GM18498 (cell line): ENCODE results near the gene TTLL8.
A peak's percentile ranks its signal among the peaks of the same experiment; 100 is the strongest.

Experiments used
- ATAC-seq: cut with Tn5 transposase; IDR thresholded peaks from one replicate; pipeline ENCODE4 v1.9.1; 2021; ENCODE audit warnings: mild to moderate bottlenecking, moderate library complexity; ENCODE audit not compliant: unreplicated experiment

Gene TTLL8

GRCh38 chr22:50022171-50022819 lies 35.8 kb downstream of the TTLL8 start:
- ATAC-seq, result no peak

- no peak for ATAC-seq
These were observed 37.5 kb downstream of the TTLL8 start for GRCh38 chr22:50020606-50021005.

DNA sequence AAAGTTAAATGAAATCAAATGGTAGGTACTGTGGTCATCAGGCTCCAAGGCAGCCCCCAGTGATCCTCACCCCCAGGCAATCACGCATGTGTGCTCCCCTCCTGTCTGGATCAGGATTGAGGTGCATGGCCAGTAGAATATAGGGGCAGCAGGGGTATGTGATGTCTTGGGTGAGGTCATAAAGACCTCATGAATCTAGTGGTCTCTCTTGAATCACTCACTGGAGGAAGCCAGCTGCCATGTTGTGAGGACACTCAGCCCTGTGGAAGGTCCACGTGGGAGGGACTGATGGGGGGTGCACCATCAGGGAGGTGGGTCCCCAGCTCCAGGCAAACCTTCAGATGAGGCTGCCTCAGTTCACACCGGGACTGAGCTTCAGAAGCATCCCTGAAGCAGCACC lies 38.8 kb downstream of the TTLL8 start:
- ATAC-seq, result no peak

DNA sequence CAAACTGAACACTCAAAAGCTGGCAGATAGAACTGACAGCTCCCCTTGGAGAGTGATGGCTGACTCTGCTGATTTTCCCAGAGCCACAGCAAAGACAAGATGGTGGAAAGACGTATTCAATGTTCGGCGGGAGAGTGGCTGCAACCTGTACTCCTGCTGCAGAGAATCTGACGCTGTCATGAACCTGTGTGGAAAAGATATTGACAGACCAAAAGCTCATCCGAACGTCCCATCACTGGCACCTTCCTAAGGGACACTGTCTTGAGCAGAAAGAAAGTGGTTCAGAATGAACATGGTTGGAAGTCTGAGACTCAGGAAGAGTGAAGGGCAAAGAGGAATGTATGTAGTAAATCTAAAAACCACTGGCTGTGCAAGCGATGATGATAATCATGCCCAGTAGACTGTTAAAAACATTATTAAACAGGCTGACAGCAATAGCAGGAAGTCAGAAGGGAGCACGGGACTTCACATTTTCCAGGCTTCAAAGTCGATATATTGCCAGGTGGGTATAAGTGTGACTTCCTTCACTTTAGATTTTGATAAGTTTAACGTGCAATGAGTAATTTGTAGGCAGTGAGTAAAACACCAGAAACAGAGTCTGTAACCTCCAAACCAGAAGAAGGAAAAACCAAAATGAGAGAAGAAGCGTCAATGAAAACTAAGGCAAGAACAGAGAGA lies 39.4 kb downstream of the TTLL8 start:
- no peak for ATAC-seq

DNA sequence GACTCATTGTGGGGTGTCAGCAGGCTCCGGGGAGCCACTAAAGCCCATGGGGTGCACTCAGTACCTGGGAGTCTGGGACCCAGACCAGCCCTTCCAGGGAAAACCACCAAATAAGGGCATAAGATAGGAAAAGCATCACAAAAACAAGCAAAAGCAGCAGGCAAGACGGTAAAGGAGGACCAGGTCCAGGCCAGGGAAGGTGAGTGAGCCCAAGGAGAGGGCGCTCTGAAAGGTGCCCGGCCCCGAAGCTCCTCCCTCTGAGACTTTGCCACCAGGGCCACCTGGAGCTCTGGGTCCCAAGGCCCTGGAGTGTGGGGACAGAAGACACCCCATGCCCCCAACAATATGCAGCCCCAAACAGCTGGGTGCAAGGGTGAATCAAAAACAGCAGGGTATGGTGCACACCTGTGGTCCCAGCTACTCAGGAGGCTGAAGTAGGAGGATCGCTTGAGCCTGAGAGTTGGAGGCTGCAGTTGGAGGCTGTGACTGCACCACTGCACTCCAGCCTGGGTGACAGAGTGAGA lies 40.3 kb downstream of the TTLL8 start:
- ATAC-seq, result no peak

- ATAC-seq, result peak; percentile 52
These were observed 41.0 kb downstream of the TTLL8 start for GRCh38 chr22:50016988-50017700.

GRCh38 chr22:50016308-50016987 lies 41.6 kb downstream of the TTLL8 start:
- peak; percentile 19 for ATAC-seq

GRCh38 chr22:50015451-50016307 lies 42.4 kb downstream of the TTLL8 start:
- ATAC-seq, result no peak

DNA sequence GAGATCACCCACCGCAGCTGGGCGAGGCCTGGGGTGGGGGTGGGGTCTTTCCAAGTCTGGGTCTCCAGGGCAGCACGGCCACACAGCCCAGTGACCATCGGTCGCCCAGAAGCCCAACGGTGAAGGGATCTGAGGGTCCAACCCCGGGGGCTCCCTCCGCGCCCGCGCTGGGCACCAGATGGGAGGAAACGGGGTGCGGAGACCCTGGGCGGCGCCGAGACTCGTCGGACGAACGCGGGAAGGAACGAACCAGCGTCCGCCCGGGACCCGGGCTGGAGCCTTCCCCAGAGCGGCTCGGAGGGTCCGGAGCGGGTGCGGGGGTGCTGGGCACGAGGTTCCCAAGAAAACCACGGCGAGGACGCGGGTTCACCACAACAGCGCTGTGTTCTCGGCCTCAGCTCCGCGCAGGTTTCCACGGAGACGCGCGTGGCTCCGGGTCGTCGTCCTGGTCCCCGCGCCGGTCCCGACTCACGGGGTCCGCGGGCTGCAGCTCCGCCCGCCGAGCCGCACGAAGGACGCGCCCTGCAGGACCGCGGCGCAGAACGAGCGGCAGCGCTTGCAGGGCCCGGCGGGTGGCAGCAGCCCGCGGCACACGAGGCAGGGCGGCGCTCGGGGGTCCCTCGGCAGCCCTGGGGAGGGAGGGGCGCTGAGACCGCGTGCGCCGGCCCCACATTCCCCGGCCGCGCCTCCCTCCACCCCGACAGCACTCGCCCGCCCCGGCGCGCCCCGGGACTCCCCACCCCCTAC lies 43.3 kb downstream of the TTLL8 start:
- no peak for ATAC-seq

DNA sequence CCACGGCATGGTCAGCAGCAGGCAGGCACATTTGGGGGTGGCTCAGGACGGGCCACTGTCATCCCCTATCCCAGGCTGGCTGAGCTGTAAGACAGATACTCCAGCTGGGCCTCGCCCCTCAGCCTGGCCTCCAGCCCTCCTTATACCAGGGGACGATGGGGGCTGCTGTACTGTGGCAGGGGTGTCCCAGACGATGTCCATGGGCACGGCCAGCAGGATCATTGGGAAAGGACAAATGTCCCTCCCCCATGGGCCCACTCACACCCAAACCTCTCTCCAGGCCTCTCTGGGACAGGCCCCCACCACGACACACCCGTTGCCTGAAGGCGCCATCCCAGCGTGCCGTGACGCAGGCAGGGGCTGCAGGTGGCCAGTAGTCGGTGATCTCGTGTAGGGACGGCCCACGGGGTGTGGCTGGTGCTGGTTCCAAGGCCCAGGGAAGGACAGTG lies 44.0 kb downstream of the TTLL8 start:
- no peak for ATAC-seq

DNA sequence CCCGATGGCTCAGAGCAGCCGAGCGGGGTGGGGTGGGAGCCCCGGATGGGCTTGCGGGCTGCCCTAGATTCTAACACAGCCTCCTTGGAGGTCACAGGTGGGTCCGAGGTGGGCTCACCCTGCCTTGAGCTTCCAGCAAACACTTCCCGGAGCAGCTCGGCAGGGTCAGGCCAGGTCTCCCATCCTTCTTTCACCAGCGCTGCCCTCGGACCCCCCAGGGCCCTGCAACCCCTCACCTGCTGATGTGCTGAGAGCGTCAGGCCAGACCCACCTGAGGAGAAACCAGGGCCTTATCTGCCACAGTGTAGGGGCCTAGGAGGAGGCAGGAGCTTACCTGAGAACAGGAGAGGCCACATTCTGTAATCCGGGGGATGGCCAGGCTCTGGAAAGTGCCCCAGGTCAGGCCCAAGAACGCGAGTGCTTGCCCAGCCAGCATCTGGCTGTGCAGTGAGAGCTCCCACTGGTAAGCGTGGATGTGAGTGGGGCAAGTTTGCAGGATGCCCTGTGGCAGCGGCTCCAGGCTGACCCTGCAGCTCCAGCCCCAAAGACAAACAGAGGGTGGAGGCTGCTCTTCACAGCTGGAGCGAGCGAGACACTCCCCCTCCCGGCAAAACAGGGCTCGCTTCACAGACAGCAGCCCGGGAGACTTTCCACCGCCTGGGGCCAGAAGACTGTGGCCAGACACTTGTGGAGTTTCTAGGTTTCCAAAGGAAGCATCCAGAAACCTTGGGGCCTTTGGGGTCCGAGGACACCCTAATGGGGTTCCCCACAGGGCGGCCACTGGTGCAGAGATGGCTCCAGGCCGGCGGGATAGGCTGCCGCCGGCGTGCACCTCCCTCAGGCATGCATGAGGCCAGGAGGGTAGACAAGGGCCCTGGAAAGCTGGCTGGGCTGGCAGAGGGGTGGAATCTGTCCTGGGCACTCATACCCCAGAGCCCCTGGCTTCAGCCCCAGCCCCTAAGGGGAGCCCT lies 45.6 kb downstream of the TTLL8 start, which contains the start of gene IL17REL:
IL17REL (minus strand) TSS at position 555 of the 971 bp plus-strand sequence; CDS start at position 436, 119 bp downstream.
- no peak for ATAC-seq

DNA sequence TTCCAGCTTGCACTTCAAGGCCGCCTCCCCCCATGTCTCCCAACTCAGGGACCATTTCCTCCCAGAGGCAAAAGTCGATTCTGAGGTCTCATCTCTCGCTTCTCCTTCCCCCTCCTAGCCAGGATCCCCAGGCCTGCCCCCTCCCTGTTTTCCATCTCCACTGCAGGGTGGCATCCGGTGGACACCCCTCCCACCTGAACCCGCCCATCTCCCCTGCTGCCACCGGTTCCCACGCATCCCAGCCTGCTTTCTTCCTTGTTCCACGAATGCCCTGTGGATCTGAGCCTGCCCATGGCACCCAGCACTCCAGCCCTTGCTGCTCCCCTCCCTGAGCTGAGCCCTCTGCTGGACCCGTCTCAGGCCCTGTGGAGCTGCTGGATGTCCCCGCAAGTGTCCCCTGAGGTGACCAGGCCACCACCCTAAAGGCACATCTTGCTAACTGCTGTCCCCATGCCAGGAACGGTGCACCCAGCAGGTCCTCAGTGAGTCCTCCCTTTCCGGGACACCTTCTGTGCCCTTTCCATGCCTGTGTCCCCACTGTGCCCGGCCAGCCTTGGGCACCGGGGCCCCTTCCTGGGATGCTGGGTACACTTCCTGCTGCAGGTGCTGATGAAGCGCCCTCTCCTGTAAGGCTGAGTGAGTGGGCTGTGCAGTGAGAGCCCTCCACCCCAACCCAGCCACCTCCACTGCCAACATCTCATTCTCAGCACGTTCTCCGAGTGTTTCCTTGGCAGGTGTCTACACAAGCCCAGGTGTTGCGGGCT lies 46.5 kb downstream of the TTLL8 start:
- no peak for ATAC-seq

- no peak for ATAC-seq
These were observed 47.2 kb downstream of the TTLL8 start for GRCh38 chr22:50010676-50011446.

DNA sequence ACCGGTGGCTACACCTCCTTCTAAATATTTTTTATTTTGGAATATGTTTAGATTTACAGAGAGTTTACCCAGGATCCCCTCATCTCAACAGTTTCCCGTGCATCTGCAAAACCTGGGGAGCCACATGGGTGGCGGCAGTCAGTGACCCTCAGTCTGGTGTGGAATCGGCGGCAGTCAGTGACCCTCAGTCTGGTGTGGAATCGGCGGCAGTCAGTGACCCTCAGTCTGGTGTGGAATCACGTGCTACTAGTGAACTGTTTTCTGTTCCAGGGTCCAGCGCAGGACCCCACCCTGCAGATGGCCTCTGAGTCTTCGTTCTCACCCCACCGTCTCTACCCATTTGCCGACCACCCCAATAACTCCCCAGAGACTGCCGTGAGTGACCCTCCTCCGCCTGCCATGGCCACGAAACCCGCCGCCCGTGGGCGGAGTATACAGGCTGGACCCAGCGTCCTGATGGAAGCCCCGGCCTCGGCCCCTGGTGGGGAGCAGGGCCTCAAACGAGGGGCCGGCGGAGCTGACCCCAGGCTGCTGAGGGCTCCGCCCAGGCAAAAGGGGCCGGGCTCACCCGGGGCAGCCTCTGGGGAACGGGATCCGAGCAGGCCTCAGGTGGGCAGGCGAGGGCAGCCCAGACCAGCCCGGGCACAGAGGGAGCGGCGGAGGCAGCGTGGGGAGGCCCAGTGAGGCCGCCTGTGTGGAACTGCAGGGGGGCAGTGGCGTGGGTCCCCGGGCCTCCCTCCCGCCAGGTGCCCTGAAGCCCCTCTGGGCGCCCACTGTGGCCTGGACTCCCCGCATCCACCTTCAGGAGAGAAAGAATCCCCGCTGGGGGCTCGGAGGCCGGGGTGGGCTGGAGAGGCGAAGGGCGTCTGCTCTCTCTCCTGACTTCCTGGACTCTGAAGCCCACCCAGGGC lies 48.1 kb downstream of the TTLL8 start:
- no peak for ATAC-seq

- no peak for ATAC-seq
These were observed 48.8 kb downstream of the TTLL8 start for GRCh38 chr22:50009251-50009650.
